GM20431 (cell line): Measurements from ENCODE around the gene IP6K3.

Experiments used
- in situ Hi-C: fragments of 300-500 bp; cut with MseI, MboI; formaldehyde crosslinking; loops from one replicate; pipeline ENCODE4 v1.15.0; 2020; ENCODE audit warnings: low sequenced_read_pairs; ENCODE audit not compliant: unreplicated experiment

Gene IP6K3

GRCh38 chr6:33778444-33779121, 31.9 kb upstream of the IP6K3 start:
- in situ Hi-C loops: no loop called here

GRCh38 chr6:33777398-33778388, 31.0 kb upstream of the IP6K3 start:
- in situ Hi-C loops: no loop called here

- in situ Hi-C loops: no loop called here
Measured at GRCh38 chr6:33776764-33777163, 30.1 kb upstream of the IP6K3 start.

- in situ Hi-C loops: no loop called here
Measured at GRCh38 chr6:33776186-33776585, 29.5 kb upstream of the IP6K3 start.

- in situ Hi-C loops: no loop called here
Measured at GRCh38 chr6:33774774-33775173, 28.1 kb upstream of the IP6K3 start.

GRCh38 chr6:33772902-33773472, 26.3 kb upstream of the IP6K3 start:
- in situ Hi-C loops: no loop called here

GRCh38 chr6:33772082-33772830, 25.6 kb upstream of the IP6K3 start:
- in situ Hi-C loops: no loop called here

- in situ Hi-C loops: no loop called here
Measured at GRCh38 chr6:33771146-33772081, 24.7 kb upstream of the IP6K3 start.

- in situ Hi-C loops: no loop called here
Measured at GRCh38 chr6:33770833-33771145, 24.1 kb upstream of the IP6K3 start.

GRCh38 chr6:33770124-33770832, 23.6 kb upstream of the IP6K3 start:
- in situ Hi-C loops: no loop called here

GRCh38 chr6:33769248-33769821, 22.6 kb upstream of the IP6K3 start:
- in situ Hi-C loops: loop anchor here (10.0 kb wide), 1 partner anchor 385 kb away; no protein-coding TSS in a partner anchor

- in situ Hi-C loops: loop anchor here (10.0 kb wide), 1 partner anchor 386 kb away; no protein-coding TSS in a partner anchor
Measured at GRCh38 chr6:33768644-33769120, 22.0 kb upstream of the IP6K3 start.

- in situ Hi-C loops: loop anchor here (10.0 kb wide), 1 partner anchor 388 kb away; no protein-coding TSS in a partner anchor
Measured at GRCh38 chr6:33766921-33767907, 20.5 kb upstream of the IP6K3 start.

GRCh38 chr6:33765368-33765767, 18.7 kb upstream of the IP6K3 start:
- in situ Hi-C loops: loop anchor here (10.0 kb wide), 1 partner anchor 389 kb away; no protein-coding TSS in a partner anchor

- in situ Hi-C loops: loop anchor here (10.0 kb wide), 1 partner anchor 391 kb away; no protein-coding TSS in a partner anchor
Measured at GRCh38 chr6:33764036-33764435, 17.3 kb upstream of the IP6K3 start.

- in situ Hi-C loops: loop anchor here (10.0 kb wide), 1 partner anchor 391 kb away; no protein-coding TSS in a partner anchor
Measured at GRCh38 chr6:33763483-33763882, 16.8 kb upstream of the IP6K3 start.
